Liver (tissue), 9 donors: Measurements from ENCODE around the gene DNM3. TPM values are rescaled to one million over a fixed set of nuclear protein-coding genes. Genes with fewer than 3 reads are reported as not detected.

Source experiments
- DNase-seq: peaks from one replicate; pipeline ENCODE4 v3.0.0-alpha.2; 2017; ENCODE audit warnings: low spot score
- H3K27ac ChIP-seq, 2 donors: one replicate each; pipeline ENCODE4 v1.7.0; 2013; ENCODE audit warnings: inconsistent platforms in 2 of 2, low read length in 2 of 2, control low read depth in 1 of 2, low read depth in 1 of 2, mild to moderate bottlenecking in 1 of 2
- H3K27me3 ChIP-seq, 4 donors: one replicate each; pipeline versions ENCODE4 v1.6.1 to v1.7.0; 2013; ENCODE audit warnings: low read length in 3 of 4, inconsistent platforms in 1 of 4, mild to moderate bottlenecking in 1 of 4, moderate library complexity in 1 of 4; ENCODE audit not compliant: control insufficient read depth in 4 of 4, insufficient read depth in 4 of 4
- H3K36me3 ChIP-seq, 4 donors: one replicate each; pipeline versions ENCODE4 v1.6.1 to v1.7.0; 2013; ENCODE audit warnings: low read length in 3 of 4, mild to moderate bottlenecking in 3 of 4, low read depth in 1 of 4, moderate library complexity in 1 of 4; ENCODE audit not compliant: control insufficient read depth in 4 of 4, insufficient read depth in 3 of 4
- H3K4me1 ChIP-seq, 4 donors: one replicate each; pipeline versions ENCODE4 v1.6.1 to v1.7.0; 2013; ENCODE audit warnings: low read length in 3 of 4, mild to moderate bottlenecking in 3 of 4, moderate library complexity in 1 of 4; ENCODE audit not compliant: control insufficient read depth in 4 of 4, insufficient read depth in 4 of 4
- H3K4me3 ChIP-seq, 3 donors: one replicate each; pipeline versions ENCODE4 v1.6.1 to v1.7.0; 2013; ENCODE audit warnings: low read length in 3 of 3, control low read depth in 1 of 3, low read depth in 1 of 3, mild to moderate bottlenecking in 1 of 3
- H3K9ac ChIP-seq, 2 donors: one replicate each; pipeline ENCODE4 v1.7.0; 2013; ENCODE audit warnings: low read length in 2 of 2, mild to moderate bottlenecking in 2 of 2, moderate library complexity in 2 of 2, control low read depth in 1 of 2, low read depth in 1 of 2
- H3K9me3 ChIP-seq, 4 donors: one replicate each; pipeline versions ENCODE4 v1.6.1 to v1.7.0; 2013; ENCODE audit warnings: low read length in 3 of 4; ENCODE audit not compliant: control insufficient read depth in 4 of 4
- ATF3 ChIP-seq: IDR thresholded peaks from 2 replicates; pipeline ENCODE4 v1.6.1; 2016; ENCODE audit warnings: antibody characterized with exemption
- EGR1 ChIP-seq, 2 donors: IDR thresholded peaks; 2 replicates each; pipeline ENCODE4 v1.6.1; 2016 to 2018; ENCODE audit warnings: antibody characterized with exemption in 2 of 2, low read depth in 2 of 2
- FOXA2 ChIP-seq: IDR thresholded peaks from 2 replicates; pipeline ENCODE4 v1.6.1; 2016; ENCODE audit warnings: antibody characterized with exemption
- GABPA ChIP-seq, 2 donors: IDR thresholded peaks in 1 of 2; conservative IDR thresholded peaks in 1 of 2; 2 replicates each; pipeline ENCODE4 v1.6.1; 2016; ENCODE audit warnings: antibody characterized with exemption in 2 of 2, mild to moderate bottlenecking in 1 of 2, moderate library complexity in 1 of 2
- MAX ChIP-seq: IDR thresholded peaks from 2 replicates; pipeline ENCODE4 v1.6.1; 2016; ENCODE audit warnings: antibody characterized with exemption
- NR2F2 ChIP-seq: IDR thresholded peaks from 2 replicates; pipeline ENCODE4 v1.6.1; 2016; ENCODE audit warnings: antibody characterized with exemption
- REST ChIP-seq: IDR thresholded peaks from 2 replicates; pipeline ENCODE4 v1.6.1; 2016; ENCODE audit warnings: antibody characterized with exemption, mild to moderate bottlenecking
- RXRA ChIP-seq, 2 donors: IDR thresholded peaks; 2 replicates each; pipeline ENCODE4 v1.6.1; 2017 to 2018; ENCODE audit warnings: antibody characterized with exemption in 2 of 2, mild to moderate bottlenecking in 1 of 2
- SP1 ChIP-seq: IDR thresholded peaks from 2 replicates; pipeline ENCODE4 v1.6.1; 2018; ENCODE audit warnings: antibody characterized with exemption, mild to moderate bottlenecking
- TAF1 ChIP-seq: conservative IDR thresholded peaks from 2 replicates; pipeline ENCODE4 v1.6.1; 2016; ENCODE audit warnings: antibody characterized with exemption, mild to moderate bottlenecking
- YY1 ChIP-seq: IDR thresholded peaks from 2 replicates; pipeline ENCODE4 v1.6.1; 2016; ENCODE audit warnings: antibody characterized with exemption, mild to moderate bottlenecking
- ZBTB33 ChIP-seq: IDR thresholded peaks from 2 replicates; pipeline ENCODE4 v1.6.1; 2016; ENCODE audit warnings: antibody characterized with exemption
- WGBS: extraction: QIAGEN DNeasy Blood & Tissue Kit; methylation state at CpG from one replicate; pipeline ENCODE4 v1.1.7; 2013; 5-methylcytosine and 5-hydroxymethylcytosine counted together
- polyA plus RNA-seq, 2 donors: library from polyadenylated mRNA; stranded (reverse) in 1 of 2; unstranded in 1 of 2; fragments of 200-250 nt in 1 of 2; fragments of >200 nt in 1 of 2; fragmentation: Nextera tagmentation in 1 of 2; extraction: Ambion mirVana in 1 of 2; gene quantifications; one replicate each; pipeline versions ENCODE4 v1.2.1 to v1.2.3, GENCODE V29; 2013 to 2015
- total RNA-seq, 2 donors: library from RNA; depleted of rRNA; stranded (reverse); fragments of >200 nt; gene quantifications; one replicate each; pipeline ENCODE4 v1.2.3, GENCODE V29; 2014
- donor health status: healthy.
- donor health status: healthy.
- donor health status: healthy.
- donor health status: healthy.
- donor health status: healthy.

DNM3 gene
- total and polyA plus RNA-seq, 4 donors, result 0.08 to 3.2 (median 1.0) TPM

GRCh38 chr1:172142324-172142723 is 301.0 kb downstream of the DNM3 start:
- no peak for TF ChIP-seq ZBTB33
- TF ChIP-seq MAX, result no peak
- TF ChIP-seq REST, result no peak
- no peak for TF ChIP-seq FOXA2
- TF ChIP-seq EGR1 (IDR thresholded peaks at IDR 0.05; ENCODE audit: low read depth in 2 of 2), result no peak
- no peak for TF ChIP-seq NR2F2
- no peak for TF ChIP-seq TAF1
- no peak for TF ChIP-seq ATF3
- TF ChIP-seq SP1, result no peak
- no peak for TF ChIP-seq GABPA (IDR thresholded peaks at IDR 0.05 in 1 of 2, conservative IDR thresholded peaks at IDR 0.05 in 1 of 2)
- TF ChIP-seq RXRA (IDR thresholded peaks at IDR 0.05), result no peak
- no peak for DNase-seq
- Histone ChIP-seq H3K4me3 (no peak overlapping the region), H3K27me3 (no peaks in the 10 kb centered on the region), H3K4me1 (no peaks in the 10 kb centered on the region), H3K36me3 (no peaks in the 10 kb centered on the region), H3K9ac (no peak overlapping the region), H3K9me3 (no peaks in the 10 kb centered on the region), H3K27ac (no peak overlapping the region)
- 73% methylated on average over 5 of the region's 5 CpGs for WGBS

GRCh38 chr1:172143384-172144055 is 302.2 kb downstream of the DNM3 start:
- peak; percentile 16 for TF ChIP-seq NR2F2
- TF ChIP-seq YY1, result no peak
- no peak for DNase-seq
- Histone ChIP-seq H3K4me3 (peak overlapping the region in 1 of 3 donors; percentile 36), H3K9ac (peak overlapping the region in 1 of 2 donors; percentile 68), H3K9me3 (no peaks in the 10 kb centered on the region), H3K27ac (peak overlapping the region; percentile 34 to 41), H3K36me3 (no peaks in the 10 kb centered on the region), H3K4me1 (no peaks in the 10 kb centered on the region), H3K27me3 (no peaks in the 10 kb centered on the region)
- WGBS, result 52% methylated on average over 3 of the region's 3 CpGs
